K562 (cell line): ENCODE measurements around the gene MGST3. TPM values are rescaled to one million over a fixed set of nuclear protein-coding genes. Genes with fewer than 3 reads are reported as not detected.
A peak's percentile ranks its signal among the peaks of the same experiment; 100 is the strongest.

Experiments
- EWSR1 ChIP-seq: fragments of 450-650 bp; IDR thresholded peaks from 2 replicates; pipeline ENCODE4 v1.6.1; 2018; ENCODE audit warnings: borderline replicate concordance, mild to moderate bottlenecking, low read depth, moderate library complexity; ENCODE audit not compliant: partially characterized antibody
- FOXK1 ChIP-seq: sonication (generic); formaldehyde crosslinking; IDR thresholded peaks from 2 replicates; pipeline ENCODE4 v1.8.0; 2022; ENCODE audit warnings: missing genetic modification reagents, mild to moderate bottlenecking, borderline replicate concordance
- IFI16 ChIP-seq: fragments of 250-450 bp; sonication (Bioruptor Pico); IDR thresholded peaks from 2 replicates; pipeline ENCODE4 v2.1.2; 2022; ENCODE audit warnings: mild to moderate bottlenecking, inconsistent platforms
- ILK ChIP-seq: fragments of 450-650 bp; IDR thresholded peaks from 2 replicates; pipeline ENCODE4 v1.6.1; 2016; ENCODE audit warnings: missing genetic modification characterization, low read depth, mild to moderate bottlenecking, missing compliant biosample characterization, moderate library complexity, borderline replicate concordance
- JUN ChIP-seq, 2 experiments: sonication (generic) in 1 of 2; formaldehyde crosslinking in 1 of 2; IDR thresholded peaks; 2 replicates each; pipeline versions ENCODE4 v1.6.1 to v1.8.0; 2012 to 2022; ENCODE audit warnings: borderline replicate concordance in 2 of 2, mild to moderate bottlenecking in 2 of 2, improper control_type of control experiment in 1 of 2, low read depth in 1 of 2, low read length in 1 of 2, missing genetic modification reagents in 1 of 2
- MCM3 ChIP-seq: fragments of 450-650 bp; IDR thresholded peaks from 2 replicates; pipeline ENCODE4 v1.6.1; 2016
- NCOA2 ChIP-seq, 2 experiments: fragments of 450-650 bp; IDR thresholded peaks; 2 replicates each; pipeline ENCODE4 v1.6.1; 2018; ENCODE audit warnings: mild to moderate bottlenecking in 2 of 2, moderate library complexity in 1 of 2; ENCODE audit not compliant: partially characterized antibody in 2 of 2
- NEUROD1 ChIP-seq: fragments of 150-350 bp; IDR thresholded peaks from 2 replicates; pipeline ENCODE4 v1.6.1; 2014; ENCODE audit warnings: borderline replicate concordance, low read length, low read depth; ENCODE audit not compliant: partially characterized antibody
- PTTG1 ChIP-seq: fragments of 450-650 bp; IDR thresholded peaks from 2 replicates; pipeline ENCODE4 v1.6.1; 2016; ENCODE audit warnings: low read depth, mild to moderate bottlenecking, missing genetic modification characterization, missing compliant biosample characterization
- RFX1 ChIP-seq: fragments of 450-650 bp; IDR thresholded peaks from 2 replicates; pipeline ENCODE4 v1.6.1; 2016; ENCODE audit warnings: mild to moderate bottlenecking, moderate library complexity
- SMAD1 ChIP-seq: fragments of 150-350 bp; IDR thresholded peaks from 2 replicates; pipeline ENCODE4 v1.6.1; 2014; ENCODE audit warnings: low read length, low read depth; ENCODE audit not compliant: partially characterized antibody
- SMAD3 ChIP-seq: fragments of 450-650 bp; formaldehyde crosslinking; conservative IDR thresholded peaks from 2 replicates; pipeline ENCODE4 v1.4.0; 2020; ENCODE audit warnings: mild to moderate bottlenecking
- SOX6 ChIP-seq: fragments of 450-650 bp; IDR thresholded peaks from 2 replicates; pipeline ENCODE4 v1.6.1; 2014; ENCODE audit warnings: mild to moderate bottlenecking
- U2AF2 ChIP-seq: fragments of 200-400 bp; formaldehyde crosslinking; optimal IDR thresholded peaks from 2 replicates; pipeline ENCODE3; 2017; ENCODE audit warnings: low read depth, mild to moderate bottlenecking, low read length
- ZNF165 ChIP-seq: fragments of 250-450 bp; sonication (Bioruptor Pico); IDR thresholded peaks from 2 replicates; pipeline ENCODE4 v1.4.0; 2020; ENCODE audit warnings: borderline replicate concordance
- polyA plus RNA-seq, 8 experiments: library from polyadenylated mRNA; depleted of rRNA in 4 of 8; stranded (reverse) in 5 of 8; unstranded in 3 of 8; fragments of >200 nt; fragmentation: Nextera tagmentation in 2 of 8; fragmentation: Illumina TruSeq in 1 of 8; extraction: Ambion mirVana in 2 of 8; extraction: Trizol in 1 of 8; gene quantifications; 2 replicates each; pipeline versions ENCODE4 v1.2.1 to v1.2.3, GENCODE V29; 2011 to 2014; ENCODE audit warnings: inconsistent platforms in 1 of 8, missing spikeins in 1 of 8
- total RNA-seq, 7 experiments: library from RNA; depleted of rRNA in 6 of 7; stranded (reverse); fragments of >200 nt in 6 of 7; fragmentation: Illumina TruSeq in 2 of 7; extraction: Trizol in 2 of 7; gene quantifications; 2 replicates each; pipeline versions ENCODE4 v1.2.1 to v1.2.3, GENCODE V29; 2011 to 2021; ENCODE audit warnings: low replicate concordance in 1 of 7
- TF ChIP-seq, protein P1 (sequence below): conservative IDR thresholded peaks from 2 replicates; pipeline ENCODE4 v1.6.1; 2011; ENCODE audit warnings: low read depth, mild to moderate bottlenecking, low read length; ENCODE audit not compliant: control insufficient read depth
- TF ChIP-seq, protein P2 (sequence below): sonication (generic); formaldehyde crosslinking; IDR thresholded peaks from 2 replicates; pipeline ENCODE4 v1.8.1; 2023; ENCODE audit warnings: mild to moderate bottlenecking, missing genetic modification reagents
- TF ChIP-seq, protein P3 (sequence below): fragments of 250-450 bp; sonication (Bioruptor Pico); IDR thresholded peaks from 2 replicates; pipeline ENCODE4 v1.8.0; 2022; ENCODE audit warnings: moderate library complexity, mild to moderate bottlenecking, inconsistent platforms

Gene MGST3
- total and polyA plus RNA-seq, 9 of the 15 experiments (the other 6 are each of a cell fraction or from before 2014, with no cell fraction given), result 70.7 to 287 (median 105) TPM

DNA sequence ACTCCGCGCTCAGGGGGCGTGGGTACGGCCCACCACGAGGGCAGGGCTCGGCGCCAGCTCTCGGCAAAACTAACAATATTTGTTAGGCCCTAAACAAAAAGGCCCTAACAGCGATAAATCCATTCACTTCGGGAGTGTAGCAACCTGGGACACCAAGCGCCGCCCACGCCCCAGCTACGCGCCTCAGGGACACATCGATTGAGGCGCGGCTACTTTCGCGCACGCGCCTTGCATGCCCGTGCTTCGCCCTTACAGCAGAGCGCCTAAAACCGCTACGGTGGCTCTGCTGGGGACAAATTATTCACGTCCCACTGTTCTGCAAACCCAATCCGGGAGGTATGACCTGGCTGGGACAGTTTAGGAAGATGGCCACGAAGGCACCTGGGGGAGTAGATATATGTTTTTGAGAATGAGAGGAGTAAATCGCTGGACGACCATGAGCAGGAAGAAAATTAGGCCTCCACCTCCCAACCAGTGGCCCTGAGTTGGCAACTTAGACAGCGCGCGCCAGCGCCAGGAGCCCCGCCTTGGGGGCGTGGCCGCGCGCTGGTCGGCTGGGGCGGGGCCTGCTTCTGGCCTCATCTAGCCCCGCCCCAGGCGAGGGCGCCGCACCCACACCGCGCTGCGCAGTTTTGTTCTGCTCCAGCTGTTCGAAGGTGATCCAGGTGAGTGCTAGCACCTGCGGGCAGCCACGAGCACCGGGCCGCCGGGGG, at the start of gene MGST3 (continued):
- TF ChIP-seq MCM3, result no peak
- TF ChIP-seq, protein P1, sequence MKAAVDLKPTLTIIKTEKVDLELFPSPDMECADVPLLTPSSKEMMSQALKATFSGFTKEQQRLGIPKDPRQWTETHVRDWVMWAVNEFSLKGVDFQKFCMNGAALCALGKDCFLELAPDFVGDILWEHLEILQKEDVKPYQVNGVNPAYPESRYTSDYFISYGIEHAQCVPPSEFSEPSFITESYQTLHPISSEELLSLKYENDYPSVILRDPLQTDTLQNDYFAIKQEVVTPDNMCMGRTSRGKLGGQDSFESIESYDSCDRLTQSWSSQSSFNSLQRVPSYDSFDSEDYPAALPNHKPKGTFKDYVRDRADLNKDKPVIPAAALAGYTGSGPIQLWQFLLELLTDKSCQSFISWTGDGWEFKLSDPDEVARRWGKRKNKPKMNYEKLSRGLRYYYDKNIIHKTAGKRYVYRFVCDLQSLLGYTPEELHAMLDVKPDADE, result peak; percentile 39; the same call in 1 of the 2 replicates
- TF ChIP-seq EWSR1, result no peak
- no peak for TF ChIP-seq SOX6
- TF ChIP-seq RFX1, result peak; percentile 24; the same call in 1 of the 2 replicates
- TF ChIP-seq, protein P2, sequence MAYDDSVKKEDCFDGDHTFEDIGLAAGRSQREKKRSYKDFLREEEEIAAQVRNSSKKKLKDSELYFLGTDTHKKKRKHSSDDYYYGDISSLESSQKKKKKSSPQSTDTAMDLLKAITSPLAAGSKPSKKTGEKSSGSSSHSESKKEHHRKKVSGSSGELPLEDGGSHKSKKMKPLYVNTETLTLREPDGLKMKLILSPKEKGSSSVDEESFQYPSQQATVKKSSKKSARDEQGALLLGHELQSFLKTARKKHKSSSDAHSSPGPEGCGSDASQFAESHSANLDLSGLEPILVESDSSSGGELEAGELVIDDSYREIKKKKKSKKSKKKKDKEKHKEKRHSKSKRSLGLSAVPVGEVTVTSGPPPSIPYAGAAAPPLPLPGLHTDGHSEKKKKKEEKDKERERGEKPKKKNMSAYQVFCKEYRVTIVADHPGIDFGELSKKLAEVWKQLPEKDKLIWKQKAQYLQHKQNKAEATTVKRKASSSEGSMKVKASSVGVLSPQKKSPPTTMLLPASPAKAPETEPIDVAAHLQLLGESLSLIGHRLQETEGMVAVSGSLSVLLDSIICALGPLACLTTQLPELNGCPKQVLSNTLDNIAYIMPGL (CRISPR knock-in tag), result no peak
- TF ChIP-seq JUN (IDR thresholded peaks at IDR 0.05; ENCODE audit: borderline replicate concordance, low read depth, low read length), result no peak
- TF ChIP-seq JUN (CRISPR knock-in tag; IDR thresholded peaks at IDR 0.05; ENCODE audit: borderline replicate concordance), result no peak; the same call in 1 of the 2 replicates
- no peak for TF ChIP-seq ILK (tag)
- no peak for TF ChIP-seq PTTG1
- TF ChIP-seq FOXK1 (CRISPR knock-in tag), result 0 out of 2 replicates have a peak, but pooled peaks have one; percentile 25
- TF ChIP-seq NCOA2 (IDR thresholded peaks at IDR 0.05; ENCODE audit: partially characterized antibody in 2 of 2), result no peak
- TF ChIP-seq U2AF2, result no peak
- TF ChIP-seq ZNF165 (CRISPR knock-in tag), result no peak
- peak; percentile 47; the same call in 1 of the 2 replicates for TF ChIP-seq SMAD3 (CRISPR knock-in tag)
- TF ChIP-seq, protein P3, sequence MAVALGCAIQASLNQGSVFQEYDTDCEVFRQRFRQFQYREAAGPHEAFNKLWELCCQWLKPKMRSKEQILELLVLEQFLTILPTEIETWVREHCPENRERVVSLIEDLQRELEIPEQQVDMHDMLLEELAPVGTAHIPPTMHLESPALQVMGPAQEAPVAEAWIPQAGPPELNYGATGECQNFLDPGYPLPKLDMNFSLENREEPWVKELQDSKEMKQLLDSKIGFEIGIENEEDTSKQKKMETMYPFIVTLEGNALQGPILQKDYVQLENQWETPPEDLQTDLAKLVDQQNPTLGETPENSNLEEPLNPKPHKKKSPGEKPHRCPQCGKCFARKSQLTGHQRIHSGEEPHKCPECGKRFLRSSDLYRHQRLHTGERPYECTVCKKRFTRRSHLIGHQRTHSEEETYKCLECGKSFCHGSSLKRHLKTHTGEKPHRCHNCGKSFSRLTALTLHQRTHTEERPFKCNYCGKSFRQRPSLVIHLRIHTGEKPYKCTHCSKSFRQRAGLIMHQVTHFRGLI (CRISPR knock-in tag), result no peak
- TF ChIP-seq SMAD1, result peak; percentile 70
- no peak for TF ChIP-seq IFI16 (CRISPR knock-in tag)
- TF ChIP-seq NEUROD1, result peak; percentile 88
